K562 (cell line): ENCODE results near the gene FBXO10.
A peak's percentile ranks its signal among the peaks of the same experiment; 100 is the strongest.

Experiments used
- ARHGAP35 ChIP-seq: fragments of 450-650 bp; IDR thresholded peaks from 2 replicates; pipeline ENCODE4 v1.6.1; 2018; ENCODE audit not compliant: partially characterized antibody
- ATF1 ChIP-seq, 2 experiments: fragments of 450-650 bp in 1 of 2; IDR thresholded peaks; 2 replicates each; pipeline ENCODE4 v1.6.1; 2016; ENCODE audit warnings: missing compliant biosample characterization in 1 of 2, missing genetic modification characterization in 1 of 2
- BRF1 ChIP-seq: IDR thresholded peaks from 3 replicates; pipeline ENCODE4 v1.6.1; 2011; ENCODE audit warnings: borderline replicate concordance, mild to moderate bottlenecking; ENCODE audit not compliant: insufficient read length; ENCODE audit errors: extremely low read depth
- EP300 ChIP-seq: IDR thresholded peaks from 2 replicates; pipeline ENCODE4 v1.6.1; 2012; ENCODE audit warnings: low read length, improper control_type of control experiment
- KAT8 ChIP-seq: fragments of 450-650 bp; IDR thresholded peaks from 2 replicates; pipeline ENCODE4 v1.6.1; 2016; ENCODE audit warnings: low read depth, mild to moderate bottlenecking
- POLR2AphosphoS2 ChIP-seq: IDR thresholded peaks from 2 replicates; pipeline ENCODE4 v1.6.1; 2012; ENCODE audit warnings: low read length, improper control_type of control experiment
- SLC30A9 ChIP-seq: fragments of 250-450 bp; sonication (Bioruptor Pico); IDR thresholded peaks from 2 replicates; pipeline ENCODE4 v1.8.0; 2022; ENCODE audit warnings: mild to moderate bottlenecking, moderate library complexity
- SMC3 ChIP-seq: conservative IDR thresholded peaks from 2 replicates; pipeline ENCODE4 v1.6.1; 2011; ENCODE audit warnings: low read depth, low read length, improper control_type of control experiment; ENCODE audit not compliant: insufficient read depth
- ZNF766 ChIP-seq: fragments of 200-800 bp; sonication (Bioruptor generic); conservative IDR thresholded peaks from 2 replicates; pipeline ENCODE4 v1.6.1; 2016; ENCODE audit warnings: missing genetic modification characterization, missing compliant biosample characterization
- TF ChIP-seq, protein P1 (sequence below), 2 experiments: fragments of 450-650 bp; formaldehyde crosslinking in 1 of 2; IDR thresholded peaks; 2 replicates each; pipeline versions ENCODE4 v1.4.0 to v1.6.1; 2014 to 2020; ENCODE audit warnings: mild to moderate bottlenecking in 2 of 2, borderline replicate concordance in 1 of 2, low read depth in 1 of 2
- TF ChIP-seq, protein P2 (sequence below), 3 experiments: IDR thresholded peaks in 2 of 3; conservative IDR thresholded peaks in 1 of 3; 2 replicates each; pipeline ENCODE4 v1.5.1; 2011 to 2012; ENCODE audit warnings: low read length in 3 of 3, mild to moderate bottlenecking in 3 of 3, control low read depth in 2 of 3, improper control_type of control experiment in 1 of 3, inconsistent platforms in 1 of 3, low read depth in 1 of 3, mixed read lengths in 1 of 3, moderate library complexity in 1 of 3; ENCODE audit not compliant: insufficient read depth in 2 of 3

DNA sequence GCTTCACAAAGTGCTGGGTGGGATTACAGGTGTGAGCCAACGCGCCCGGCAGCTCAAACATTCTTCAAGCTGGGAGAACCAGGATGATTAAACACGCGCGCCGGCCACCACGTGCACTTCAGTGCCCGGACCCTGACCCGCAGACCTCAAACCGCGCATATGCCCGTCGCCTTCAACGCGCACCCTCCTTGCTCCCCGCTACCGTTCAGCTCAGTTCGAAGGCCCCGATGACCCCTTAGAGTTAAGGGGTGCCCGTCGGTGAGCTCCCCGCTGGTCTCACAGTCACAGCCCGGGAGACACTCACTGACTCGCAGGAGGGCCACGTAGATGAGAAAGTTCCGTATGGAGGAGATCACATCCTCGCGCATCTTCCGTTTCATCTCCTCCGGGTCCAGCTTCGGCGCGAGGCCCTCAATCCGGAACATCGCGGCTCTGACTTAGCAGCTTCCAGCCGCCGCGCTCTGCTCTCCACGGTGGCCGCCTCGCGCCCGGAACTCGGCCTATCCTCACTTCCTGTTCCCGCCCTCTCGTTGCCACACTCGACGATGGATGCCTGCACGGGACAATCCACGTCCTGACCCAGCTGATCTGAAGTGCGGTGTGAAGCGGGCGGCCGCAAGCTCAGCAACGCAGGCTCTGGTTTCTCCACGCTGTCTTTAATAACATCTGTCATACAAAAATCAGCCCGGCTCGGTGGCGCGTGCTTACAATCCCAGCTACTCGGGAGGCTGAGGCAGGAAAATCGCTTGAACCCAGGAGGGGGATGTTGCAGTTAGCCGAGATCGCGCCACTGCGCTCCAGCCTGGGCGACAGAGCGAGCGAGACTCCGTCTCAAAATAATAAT is 16.1 kb upstream of the FBXO10 start, which contains the start of gene TOMM5:
- TF ChIP-seq POLR2AphosphoS2 (0 out of 2 replicates have a peak, but pooled peaks have one; percentile 65), SLC30A9 (CRISPR knock-in tag) (no peak), ATF1 (CRISPR knock-in tag; IDR thresholded peaks at IDR 0.05) (no peak), ATF1 (tag; IDR thresholded peaks at IDR 0.05) (peak; percentile 88), SMC3 (no peak), EP300 (peak; percentile 52), KAT8 (no peak), ARHGAP35 (no peak), BRF1 (no peak), ZNF766 (CRISPR knock-in tag) (no peak)
- TF ChIP-seq, protein P1, sequence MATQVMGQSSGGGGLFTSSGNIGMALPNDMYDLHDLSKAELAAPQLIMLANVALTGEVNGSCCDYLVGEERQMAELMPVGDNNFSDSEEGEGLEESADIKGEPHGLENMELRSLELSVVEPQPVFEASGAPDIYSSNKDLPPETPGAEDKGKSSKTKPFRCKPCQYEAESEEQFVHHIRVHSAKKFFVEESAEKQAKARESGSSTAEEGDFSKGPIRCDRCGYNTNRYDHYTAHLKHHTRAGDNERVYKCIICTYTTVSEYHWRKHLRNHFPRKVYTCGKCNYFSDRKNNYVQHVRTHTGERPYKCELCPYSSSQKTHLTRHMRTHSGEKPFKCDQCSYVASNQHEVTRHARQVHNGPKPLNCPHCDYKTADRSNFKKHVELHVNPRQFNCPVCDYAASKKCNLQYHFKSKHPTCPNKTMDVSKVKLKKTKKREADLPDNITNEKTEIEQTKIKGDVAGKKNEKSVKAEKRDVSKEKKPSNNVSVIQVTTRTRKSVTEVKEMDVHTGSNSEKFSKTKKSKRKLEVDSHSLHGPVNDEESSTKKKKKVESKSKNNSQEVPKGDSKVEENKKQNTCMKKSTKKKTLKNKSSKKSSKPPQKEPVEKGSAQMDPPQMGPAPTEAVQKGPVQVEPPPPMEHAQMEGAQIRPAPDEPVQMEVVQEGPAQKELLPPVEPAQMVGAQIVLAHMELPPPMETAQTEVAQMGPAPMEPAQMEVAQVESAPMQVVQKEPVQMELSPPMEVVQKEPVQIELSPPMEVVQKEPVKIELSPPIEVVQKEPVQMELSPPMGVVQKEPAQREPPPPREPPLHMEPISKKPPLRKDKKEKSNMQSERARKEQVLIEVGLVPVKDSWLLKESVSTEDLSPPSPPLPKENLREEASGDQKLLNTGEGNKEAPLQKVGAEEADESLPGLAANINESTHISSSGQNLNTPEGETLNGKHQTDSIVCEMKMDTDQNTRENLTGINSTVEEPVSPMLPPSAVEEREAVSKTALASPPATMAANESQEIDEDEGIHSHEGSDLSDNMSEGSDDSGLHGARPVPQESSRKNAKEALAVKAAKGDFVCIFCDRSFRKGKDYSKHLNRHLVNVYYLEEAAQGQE (IDR thresholded peaks at IDR 0.05; ENCODE audit: borderline replicate concordance), result peak; percentile 48; the same call in 1 of the 2 replicates
- TF ChIP-seq, protein P1 (CRISPR knock-in tag; IDR thresholded peaks at IDR 0.05; ENCODE audit: low read depth), result peak; percentile 69; the same call in 1 of the 2 replicates
- TF ChIP-seq, protein P2, sequence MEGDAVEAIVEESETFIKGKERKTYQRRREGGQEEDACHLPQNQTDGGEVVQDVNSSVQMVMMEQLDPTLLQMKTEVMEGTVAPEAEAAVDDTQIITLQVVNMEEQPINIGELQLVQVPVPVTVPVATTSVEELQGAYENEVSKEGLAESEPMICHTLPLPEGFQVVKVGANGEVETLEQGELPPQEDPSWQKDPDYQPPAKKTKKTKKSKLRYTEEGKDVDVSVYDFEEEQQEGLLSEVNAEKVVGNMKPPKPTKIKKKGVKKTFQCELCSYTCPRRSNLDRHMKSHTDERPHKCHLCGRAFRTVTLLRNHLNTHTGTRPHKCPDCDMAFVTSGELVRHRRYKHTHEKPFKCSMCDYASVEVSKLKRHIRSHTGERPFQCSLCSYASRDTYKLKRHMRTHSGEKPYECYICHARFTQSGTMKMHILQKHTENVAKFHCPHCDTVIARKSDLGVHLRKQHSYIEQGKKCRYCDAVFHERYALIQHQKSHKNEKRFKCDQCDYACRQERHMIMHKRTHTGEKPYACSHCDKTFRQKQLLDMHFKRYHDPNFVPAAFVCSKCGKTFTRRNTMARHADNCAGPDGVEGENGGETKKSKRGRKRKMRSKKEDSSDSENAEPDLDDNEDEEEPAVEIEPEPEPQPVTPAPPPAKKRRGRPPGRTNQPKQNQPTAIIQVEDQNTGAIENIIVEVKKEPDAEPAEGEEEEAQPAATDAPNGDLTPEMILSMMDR (IDR thresholded peaks at IDR 0.05 in 2 of 3, conservative IDR thresholded peaks at IDR 0.05 in 1 of 3; ENCODE audit: insufficient read depth in 2 of 3, low read depth in 1 of 3, low read length in 3 of 3), result no peak; a peak in 1 of 6 replicates
